Trophoblast cell (in vitro differentiated cells and primary cell): ENCODE measurements around the gene MYBPH.

Source experiments
- DNase-seq, 2 donors: peaks; one replicate each; pipeline ENCODE4 v3.0.0-alpha.2; 2016
- H2AFZ ChIP-seq: 2 replicates; pipeline ENCODE4 v1.6.1; 2013; ENCODE audit warnings: low read length, moderate library complexity, mild to moderate bottlenecking; ENCODE audit not compliant: insufficient read depth, poor library complexity
- H2AK5ac ChIP-seq: 2 replicates; pipeline ENCODE4 v1.6.1; 2013; ENCODE audit warnings: mild to moderate bottlenecking, low read length
- H2BK120ac ChIP-seq: 2 replicates; pipeline ENCODE4 v1.6.1; 2013; ENCODE audit warnings: low read length, mild to moderate bottlenecking, moderate library complexity; ENCODE audit not compliant: insufficient read depth, poor library complexity
- H2BK12ac ChIP-seq: 2 replicates; pipeline ENCODE4 v1.6.1; 2013; ENCODE audit warnings: mild to moderate bottlenecking, low read length, moderate library complexity
- H2BK5ac ChIP-seq: 2 replicates; pipeline ENCODE4 v1.6.1; 2013; ENCODE audit warnings: low read length, low read depth, moderate library complexity, mild to moderate bottlenecking; ENCODE audit not compliant: poor library complexity
- H3K14ac ChIP-seq: 2 replicates; pipeline ENCODE4 v1.6.1; 2013; ENCODE audit warnings: mild to moderate bottlenecking, low read length
- H3K18ac ChIP-seq: 2 replicates; pipeline ENCODE4 v1.6.1; 2013; ENCODE audit warnings: mild to moderate bottlenecking, low read length
- H3K23ac ChIP-seq: 2 replicates; pipeline ENCODE4 v1.6.1; 2013; ENCODE audit warnings: low read length
- H3K27ac ChIP-seq: 2 replicates; pipeline ENCODE4 v1.5.1; 2013; ENCODE audit warnings: low read depth, mild to moderate bottlenecking, inconsistent platforms, low read length, moderate library complexity
- H3K27me3 ChIP-seq: 2 replicates; pipeline ENCODE4 v1.6.1; 2013; ENCODE audit warnings: inconsistent platforms, mild to moderate bottlenecking, low read length, moderate library complexity; ENCODE audit not compliant: insufficient read depth
- H3K36me3 ChIP-seq, 2 experiments: 1 replicate in 1 of 2; 2 replicates in 1 of 2; pipeline ENCODE4 v1.6.1; 2013; ENCODE audit warnings: low read length in 2 of 2, mild to moderate bottlenecking in 2 of 2, moderate library complexity in 1 of 2; ENCODE audit not compliant: insufficient read depth in 2 of 2, control insufficient read depth in 1 of 2
- H3K4ac ChIP-seq: 2 replicates; pipeline ENCODE4 v1.6.1; 2013; ENCODE audit warnings: low read depth, mild to moderate bottlenecking, low read length, moderate library complexity
- H3K4me1 ChIP-seq, 2 experiments: 1 replicate in 1 of 2; 2 replicates in 1 of 2; pipeline ENCODE4 v1.6.1; 2013; ENCODE audit warnings: low read length in 2 of 2, mild to moderate bottlenecking in 2 of 2, moderate library complexity in 1 of 2; ENCODE audit not compliant: insufficient read depth in 2 of 2, control insufficient read depth in 1 of 2
- H3K4me2 ChIP-seq: 2 replicates; pipeline ENCODE4 v1.6.1; 2013; ENCODE audit warnings: inconsistent platforms, mild to moderate bottlenecking, low read length, moderate library complexity
- H3K4me3 ChIP-seq: 2 replicates; pipeline ENCODE4 v1.5.1; 2013; ENCODE audit warnings: mild to moderate bottlenecking, low read depth, low read length, inconsistent platforms
- H3K79me1 ChIP-seq: one replicate; pipeline ENCODE4 v1.6.1; 2013; ENCODE audit warnings: low read length
- H3K79me2 ChIP-seq: 2 replicates; pipeline ENCODE4 v1.6.1; 2013; ENCODE audit warnings: low read length, mild to moderate bottlenecking; ENCODE audit not compliant: control insufficient read depth, insufficient read depth, poor library complexity
- H3K9ac ChIP-seq: 2 replicates; pipeline ENCODE4 v1.6.1; 2013; ENCODE audit warnings: mild to moderate bottlenecking, low read length
- H3K9me3 ChIP-seq: 2 replicates; pipeline ENCODE4 v1.6.1; 2013; ENCODE audit warnings: low read depth, mild to moderate bottlenecking, control low read depth, inconsistent platforms, low read length; ENCODE audit not compliant: insufficient read depth
- H4K12ac ChIP-seq: 2 replicates; pipeline ENCODE4 v1.6.1; 2013; ENCODE audit warnings: low read depth, mild to moderate bottlenecking, low read length, moderate library complexity
- H4K8ac ChIP-seq: 2 replicates; pipeline ENCODE4 v1.6.1; 2013; ENCODE audit warnings: low read depth, mild to moderate bottlenecking, low read length, moderate library complexity
- H4K91ac ChIP-seq: one replicate; pipeline ENCODE4 v1.6.1; 2013; ENCODE audit warnings: low read depth, mild to moderate bottlenecking, low read length, moderate library complexity
- WGBS: extraction: QIAGEN DNeasy Blood & Tissue Kit; methylation state at CpG from one replicate; pipeline ENCODE4 v1.1.7; 2013; ENCODE audit warnings: missing lambda C conversion rate; ENCODE audit not compliant: insufficient read length, insufficient coverage; ENCODE audit errors: extremely low coverage; 5-methylcytosine and 5-hydroxymethylcytosine counted together

MYBPH gene

GRCh38 chr1:203204756-203205155 lies 29.1 kb upstream of the MYBPH start:
- Histone ChIP-seq H3K4me1 (peaks cover 0 to 5% of the 10 kb centered on the region in 2 experiments), H3K27ac (no peak overlapping the region), H3K23ac (no peak overlapping the region), H2BK12ac (no peak overlapping the region), H4K8ac (no peak overlapping the region), H2AK5ac (no peak overlapping the region), H4K91ac (no peak overlapping the region), H4K12ac (no peak overlapping the region), H3K18ac (no peak overlapping the region), H3K9ac (no peak overlapping the region), H2BK120ac (no peak overlapping the region), H2BK5ac (no peak overlapping the region), H3K27me3 (no peaks in the 10 kb centered on the region), H3K9me3 (peaks cover 3% of the 10 kb centered on the region), H3K36me3 (no peaks in the 10 kb centered on the region), H3K4ac (no peak overlapping the region), H2AFZ (no peak overlapping the region), H3K79me1 (no peaks in the 10 kb centered on the region), H3K4me2 (no peak overlapping the region), H3K79me2 (no peaks in the 10 kb centered on the region), H3K14ac (no peak overlapping the region), H3K4me3 (no peak overlapping the region)
- WGBS: no CpG with 5 or more reads among the region's 2 CpGs
- no peak for DNase-seq

DNA sequence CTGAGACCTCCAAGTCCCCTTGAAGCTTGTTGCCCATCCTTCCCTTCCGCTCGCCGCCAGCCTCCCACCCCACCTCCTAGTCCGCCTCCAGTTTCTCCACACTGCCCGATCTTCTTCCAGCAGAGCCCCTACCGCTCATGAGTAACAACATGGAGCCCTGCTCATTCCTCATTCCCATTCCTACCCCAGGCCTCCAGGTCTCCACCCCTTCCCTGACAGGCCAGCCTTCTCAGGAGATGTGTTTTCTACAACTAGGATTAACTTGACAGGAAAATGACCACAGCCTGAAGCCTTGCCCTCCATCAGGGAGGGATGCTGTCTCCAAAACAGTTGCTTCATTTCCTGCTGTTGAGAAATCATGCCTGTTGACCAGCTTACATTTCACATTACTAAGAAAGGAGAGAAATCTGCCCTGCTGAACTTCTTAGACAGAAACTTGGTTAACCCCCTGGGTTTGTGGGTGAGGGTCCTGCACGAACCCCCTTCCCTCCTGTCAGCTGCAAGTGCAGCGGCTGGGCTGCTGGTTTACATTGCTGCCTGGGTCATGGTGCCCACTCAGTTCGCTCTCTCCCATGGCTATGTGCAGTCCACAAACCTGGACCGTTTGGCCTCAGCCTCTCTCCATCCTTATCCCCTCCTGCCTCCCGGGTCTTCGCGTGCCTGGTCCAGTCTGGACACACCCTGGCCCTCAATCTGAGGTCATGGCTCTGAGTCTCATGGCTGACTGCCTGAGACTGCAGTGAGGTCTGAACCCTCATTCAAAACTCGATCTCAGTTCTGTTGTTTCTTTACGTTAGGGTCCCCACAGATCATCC lies 27.0 kb upstream of the MYBPH start:
- no CpG with 5 or more reads among the region's 15 CpGs for WGBS
- H4K12ac ChIP-seq: no peak overlapping the region

DNA sequence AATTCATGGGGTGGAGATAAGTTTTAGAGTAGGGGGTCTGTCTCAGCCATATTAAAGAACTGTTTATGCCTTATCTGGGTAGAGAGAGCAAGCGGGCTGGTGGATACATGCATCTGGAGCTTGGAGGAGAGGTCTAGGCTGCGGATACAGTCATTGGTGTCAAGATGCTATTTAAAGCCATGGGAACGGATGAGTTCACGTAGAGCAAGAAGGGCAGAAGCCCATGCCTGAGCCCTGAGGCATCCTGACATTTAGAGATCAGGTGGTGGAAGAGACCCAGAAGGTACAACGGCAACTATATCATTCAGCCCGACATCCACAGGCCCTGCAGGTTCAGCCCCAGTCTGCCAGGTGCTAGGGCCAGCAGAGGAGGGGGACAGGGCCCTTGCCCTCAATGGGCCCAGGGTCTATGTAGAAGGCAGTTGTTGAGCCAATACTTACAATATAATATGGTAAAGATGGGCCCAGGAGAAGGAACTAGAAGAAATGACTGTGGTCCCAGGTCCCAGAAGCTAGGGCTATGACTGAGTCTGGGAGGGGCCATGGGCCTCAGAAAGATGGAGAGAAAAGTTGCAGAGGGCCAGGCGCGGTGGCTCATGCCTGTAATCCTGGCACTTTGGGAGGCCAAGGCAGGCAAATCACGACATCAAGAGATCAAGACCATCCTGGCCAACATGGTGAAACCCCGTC lies 26.0 kb upstream of the MYBPH start:
- H3K9ac ChIP-seq: no peak overlapping the region

More for the DNA sequence above, 27.0 kb upstream of the MYBPH start:
- peaks cover 3% of the 10 kb centered on the region for H3K9me3 ChIP-seq
- no peak overlapping the region for H3K14ac ChIP-seq
- H2BK5ac ChIP-seq: no peak overlapping the region
- H2AK5ac ChIP-seq: no peak overlapping the region
- H2BK120ac ChIP-seq: no peak overlapping the region
- H4K91ac ChIP-seq: no peak overlapping the region
- H2BK12ac ChIP-seq: no peak overlapping the region
- H3K4me3 ChIP-seq: no peak overlapping the region
- no peak overlapping the region for H2AFZ ChIP-seq
- H3K27me3 ChIP-seq: no peaks in the 10 kb centered on the region
- no peak overlapping the region for H3K4me2 ChIP-seq
- H3K79me2 ChIP-seq: no peaks in the 10 kb centered on the region
- H4K8ac ChIP-seq: no peak overlapping the region
- H3K4ac ChIP-seq: no peak overlapping the region
- DNase-seq: no peak
- H3K79me1 ChIP-seq: no peaks in the 10 kb centered on the region
- no peak overlapping the region for H3K27ac ChIP-seq
- peaks cover 3 to 10% of the 10 kb centered on the region in 2 experiments for H3K4me1 ChIP-seq
- no peaks in the 10 kb centered on the region for H3K36me3 ChIP-seq
- no peak overlapping the region for H3K9ac ChIP-seq
- no peak overlapping the region for H3K23ac ChIP-seq
- no peak overlapping the region for H3K18ac ChIP-seq

GRCh38 chr1:203200916-203201315 lies 25.3 kb upstream of the MYBPH start:
- WGBS: no CpG with 5 or more reads among the region's 1 CpG
- H3K27me3 ChIP-seq: no peaks in the 10 kb centered on the region
- H3K36me3 ChIP-seq: no peaks in the 10 kb centered on the region
- H4K8ac ChIP-seq: no peak overlapping the region
- no peak for DNase-seq
- no peak overlapping the region for H2AK5ac ChIP-seq
- H2BK12ac ChIP-seq: no peak overlapping the region
- no peak overlapping the region for H3K4ac ChIP-seq
- no peak overlapping the region for H4K12ac ChIP-seq
- H2BK120ac ChIP-seq: no peak overlapping the region
- no peak overlapping the region for H3K14ac ChIP-seq
- H3K4me1 ChIP-seq: peaks cover 4 to 9% of the 10 kb centered on the region in 2 experiments
- H3K18ac ChIP-seq: no peak overlapping the region
- H3K4me2 ChIP-seq: no peak overlapping the region
- no peak overlapping the region for H2AFZ ChIP-seq
- no peak overlapping the region for H3K4me3 ChIP-seq
- H4K91ac ChIP-seq: no peak overlapping the region
- H3K9ac ChIP-seq: no peak overlapping the region
- H2BK5ac ChIP-seq: no peak overlapping the region
- H3K27ac ChIP-seq: no peak overlapping the region
- no peaks in the 10 kb centered on the region for H3K79me1 ChIP-seq
- no peak overlapping the region for H3K23ac ChIP-seq
- no peaks in the 10 kb centered on the region for H3K79me2 ChIP-seq
- peaks cover 3% of the 10 kb centered on the region for H3K9me3 ChIP-seq

More for the DNA sequence above, 26.0 kb upstream of the MYBPH start:
- Histone ChIP-seq H4K8ac (no peak overlapping the region), H2BK120ac (no peak overlapping the region), H2AK5ac (no peak overlapping the region), H4K91ac (no peak overlapping the region), H3K4ac (no peak overlapping the region), H3K18ac (no peak overlapping the region), H3K79me1 (no peaks in the 10 kb centered on the region), H3K9me3 (peaks cover 3% of the 10 kb centered on the region), H2AFZ (no peak overlapping the region), H2BK12ac (no peak overlapping the region), H3K4me1 (peaks cover 4 to 12% of the 10 kb centered on the region in 2 experiments), H4K12ac (no peak overlapping the region), H3K36me3 (no peaks in the 10 kb centered on the region), H3K4me2 (no peak overlapping the region), H3K23ac (no peak overlapping the region), H3K27me3 (no peaks in the 10 kb centered on the region), H2BK5ac (no peak overlapping the region), H3K27ac (no peak overlapping the region), H3K79me2 (no peaks in the 10 kb centered on the region), H3K4me3 (no peak overlapping the region), H3K14ac (no peak overlapping the region)
- DNase-seq: no peak
- no CpG with 5 or more reads among the region's 10 CpGs for WGBS
